Loucy (cell line): ENCODE data around the gene UBE4A.

ENCODE experiments used
- H2AFZ ChIP-seq: fragments of 200-600 bp; sonication (generic); 2 replicates; pipeline ENCODE4 v1.6.0; 2016; ENCODE audit warnings: antibody characterized with exemption, mild to moderate bottlenecking, low read length, moderate library complexity
- H3F3A ChIP-seq: fragments of 200-600 bp; 2 replicates; pipeline ENCODE4 v1.6.0; 2016; ENCODE audit warnings: antibody characterized with exemption, low read depth, mild to moderate bottlenecking
- H3K27me3 ChIP-seq: fragments of 200-600 bp; sonication (generic); 2 replicates; pipeline ENCODE4 v1.6.1; 2014; ENCODE audit warnings: low read length, mild to moderate bottlenecking; ENCODE audit not compliant: insufficient read depth, poor library complexity, severe bottlenecking
- H3K36me3 ChIP-seq: fragments of 200-600 bp; sonication (generic); 2 replicates; pipeline ENCODE4 v1.6.1; 2016; ENCODE audit warnings: low read length; ENCODE audit not compliant: insufficient read depth
- H3K4me1 ChIP-seq: fragments of 200-600 bp; sonication (generic); 2 replicates; pipeline ENCODE4 v1.5.1; 2014; ENCODE audit warnings: low read length, mild to moderate bottlenecking; ENCODE audit not compliant: insufficient read depth, poor library complexity, severe bottlenecking
- H3K4me2 ChIP-seq: fragments of 200-600 bp; sonication (generic); 2 replicates; pipeline ENCODE4 v1.6.0; 2014; ENCODE audit warnings: antibody characterized with exemption, low read length, low read depth, mild to moderate bottlenecking; ENCODE audit not compliant: poor library complexity, severe bottlenecking
- H3K4me3 ChIP-seq: fragments of 200-600 bp; sonication (generic); 2 replicates; pipeline ENCODE4 v1.5.1; 2014; ENCODE audit warnings: low read length, mild to moderate bottlenecking, mixed read lengths; ENCODE audit not compliant: poor library complexity, severe bottlenecking
- H3K79me2 ChIP-seq: fragments of 200-600 bp; sonication (generic); 2 replicates; pipeline ENCODE4 v1.6.1; 2014; ENCODE audit warnings: low read length; ENCODE audit not compliant: insufficient read depth
- H3K9ac ChIP-seq: fragments of 200-600 bp; sonication (generic); 2 replicates; pipeline ENCODE4 v1.6.0; 2014; ENCODE audit warnings: mild to moderate bottlenecking, low read depth, low read length, moderate library complexity; ENCODE audit not compliant: poor library complexity, severe bottlenecking
- H3K9me2 ChIP-seq: fragments of 200-600 bp; sonication (generic); replicated peaks from 2 replicates; pipeline ENCODE4 v1.6.1; 2016; ENCODE audit warnings: low read depth, low read length, mixed read lengths
- H3K9me3 ChIP-seq: fragments of 200-600 bp; sonication (generic); 2 replicates; pipeline ENCODE4 v1.6.1; 2014; ENCODE audit warnings: mild to moderate bottlenecking, antibody characterized with exemption, low read length, low read depth; ENCODE audit not compliant: insufficient read depth
- H4K20me1 ChIP-seq: fragments of 200-600 bp; sonication (generic); 2 replicates; pipeline ENCODE4 v1.6.0; 2014; ENCODE audit warnings: antibody characterized with exemption, low read length, mild to moderate bottlenecking; ENCODE audit not compliant: insufficient read depth, poor library complexity, severe bottlenecking
- EZH2phosphoT487 ChIP-seq: fragments of 200-600 bp; IDR thresholded peaks from 2 replicates; pipeline ENCODE4 v1.6.1; 2018; ENCODE audit warnings: antibody characterized with exemption, mild to moderate bottlenecking, moderate library complexity, borderline replicate concordance
- TF ChIP-seq, protein P1 (sequence below): fragments of 200-600 bp; sonication (generic); conservative IDR thresholded peaks from 2 replicates; pipeline ENCODE4 v1.5.1; 2014; ENCODE audit warnings: mild to moderate bottlenecking, antibody characterized with exemption, low read length

Gene UBE4A

DNA sequence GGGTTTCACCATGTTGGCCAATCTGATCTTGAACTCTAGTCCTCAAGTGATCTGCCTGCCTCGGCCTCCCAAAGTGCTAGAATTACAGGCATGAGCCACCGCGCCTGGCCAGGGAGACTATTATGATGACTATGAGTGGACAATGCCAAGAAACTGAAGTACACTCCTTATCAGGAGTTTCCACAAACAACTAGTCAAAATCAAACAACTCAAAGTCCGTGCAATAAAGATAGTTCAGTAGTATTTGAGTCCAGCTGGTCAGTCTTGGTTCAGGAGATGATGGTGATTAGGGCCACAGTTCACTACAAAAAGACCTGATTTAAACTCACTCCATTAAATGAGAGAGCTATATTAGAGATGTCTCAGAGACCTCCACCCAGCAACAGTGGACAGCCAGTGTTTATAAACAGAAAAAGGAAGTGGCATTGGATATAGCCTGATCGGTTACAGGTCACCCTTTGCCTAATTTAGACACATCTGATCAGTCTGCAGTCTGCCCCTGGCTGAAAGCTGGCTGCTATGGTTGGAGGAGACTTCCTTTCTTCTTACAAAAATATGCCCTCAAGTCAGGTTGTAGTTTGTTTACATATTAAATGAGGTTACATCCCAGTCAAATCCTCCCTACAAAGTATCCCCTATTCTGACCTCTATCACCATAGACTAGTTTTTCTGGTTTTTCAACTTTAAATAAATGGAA, 37.9 kb upstream of the UBE4A start:
- no peak overlapping the region for H3K4me2 ChIP-seq
- H3K4me3 ChIP-seq = no peak overlapping the region
- no peak overlapping the region for H3K9ac ChIP-seq
- no peaks in the 10 kb centered on the region for H3K27me3 ChIP-seq
- peaks cover 39% of the 10 kb centered on the region for H3K4me1 ChIP-seq
- H3K9me2 ChIP-seq = no peaks in the 10 kb centered on the region
- TF ChIP-seq, protein P1, sequence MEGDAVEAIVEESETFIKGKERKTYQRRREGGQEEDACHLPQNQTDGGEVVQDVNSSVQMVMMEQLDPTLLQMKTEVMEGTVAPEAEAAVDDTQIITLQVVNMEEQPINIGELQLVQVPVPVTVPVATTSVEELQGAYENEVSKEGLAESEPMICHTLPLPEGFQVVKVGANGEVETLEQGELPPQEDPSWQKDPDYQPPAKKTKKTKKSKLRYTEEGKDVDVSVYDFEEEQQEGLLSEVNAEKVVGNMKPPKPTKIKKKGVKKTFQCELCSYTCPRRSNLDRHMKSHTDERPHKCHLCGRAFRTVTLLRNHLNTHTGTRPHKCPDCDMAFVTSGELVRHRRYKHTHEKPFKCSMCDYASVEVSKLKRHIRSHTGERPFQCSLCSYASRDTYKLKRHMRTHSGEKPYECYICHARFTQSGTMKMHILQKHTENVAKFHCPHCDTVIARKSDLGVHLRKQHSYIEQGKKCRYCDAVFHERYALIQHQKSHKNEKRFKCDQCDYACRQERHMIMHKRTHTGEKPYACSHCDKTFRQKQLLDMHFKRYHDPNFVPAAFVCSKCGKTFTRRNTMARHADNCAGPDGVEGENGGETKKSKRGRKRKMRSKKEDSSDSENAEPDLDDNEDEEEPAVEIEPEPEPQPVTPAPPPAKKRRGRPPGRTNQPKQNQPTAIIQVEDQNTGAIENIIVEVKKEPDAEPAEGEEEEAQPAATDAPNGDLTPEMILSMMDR = no peak
- no peak for TF ChIP-seq EZH2phosphoT487
- H3K36me3 ChIP-seq = no peaks in the 10 kb centered on the region
- H4K20me1 ChIP-seq = no peaks in the 10 kb centered on the region
- H3K79me2 ChIP-seq = no peaks in the 10 kb centered on the region
- no peak overlapping the region for H2AFZ ChIP-seq
- H3K9me3 ChIP-seq = no peaks in the 10 kb centered on the region
- H3F3A ChIP-seq = peaks cover 7% of the 10 kb centered on the region

DNA sequence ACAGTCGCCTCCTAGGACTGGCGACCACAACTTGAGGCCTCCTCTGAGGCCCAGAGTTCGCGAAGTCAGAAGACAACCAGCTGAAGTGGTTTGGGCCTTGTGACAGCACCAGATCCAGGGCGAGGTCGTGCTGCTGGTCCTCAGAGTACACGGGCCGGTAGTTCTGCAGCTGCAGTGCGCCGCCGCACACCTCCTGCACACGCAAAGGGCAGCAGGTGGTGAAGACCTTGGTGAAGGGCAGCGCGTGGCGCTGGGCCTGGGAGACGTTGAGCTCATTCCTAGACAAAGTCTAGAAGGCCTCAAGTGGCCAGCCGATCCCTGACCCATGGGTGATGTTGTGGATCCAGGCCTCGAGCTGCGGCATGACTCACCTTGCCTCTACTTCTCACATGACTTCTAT, 36.7 kb upstream of the UBE4A start:
- TF ChIP-seq EZH2phosphoT487 = no peak
- TF ChIP-seq, protein P1 = no peak
- no peaks in the 10 kb centered on the region for H3F3A ChIP-seq
- H3K79me2 ChIP-seq = no peaks in the 10 kb centered on the region
- H3K27me3 ChIP-seq = no peaks in the 10 kb centered on the region
- peaks cover 31% of the 10 kb centered on the region for H3K4me1 ChIP-seq
- no peak overlapping the region for H3K4me3 ChIP-seq
- H3K36me3 ChIP-seq = no peaks in the 10 kb centered on the region
- H3K9ac ChIP-seq = no peak overlapping the region
- no peaks in the 10 kb centered on the region for H3K9me2 ChIP-seq
- no peaks in the 10 kb centered on the region for H3K9me3 ChIP-seq
- H2AFZ ChIP-seq = no peak overlapping the region
- no peak overlapping the region for H3K4me2 ChIP-seq
- H4K20me1 ChIP-seq = no peaks in the 10 kb centered on the region

DNA sequence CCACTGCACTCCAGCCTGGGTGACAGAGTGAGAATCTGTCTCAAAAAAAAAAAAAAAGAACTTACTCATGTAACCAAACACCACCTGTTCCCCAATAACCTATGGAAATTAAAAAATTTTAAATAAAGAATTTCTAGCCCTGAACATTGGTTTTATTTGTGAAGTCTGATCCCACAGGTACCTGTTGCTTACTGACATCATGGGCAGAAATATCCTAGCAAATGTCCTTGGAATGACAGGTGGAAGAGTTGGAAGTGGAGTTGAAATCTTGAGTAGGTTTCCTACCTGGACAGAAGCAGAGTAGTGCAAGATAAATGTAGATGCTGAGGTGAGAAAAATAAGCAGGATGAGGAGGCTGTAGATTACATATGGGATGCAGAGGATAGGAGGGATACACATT, 34.1 kb upstream of the UBE4A start:
- Histone ChIP-seq H3K4me1 (peaks cover 7% of the 10 kb centered on the region), H3K27me3 (no peaks in the 10 kb centered on the region), H3K9ac (no peak overlapping the region), H2AFZ (no peak overlapping the region), H3K36me3 (no peaks in the 10 kb centered on the region), H3K9me3 (no peaks in the 10 kb centered on the region), H4K20me1 (no peaks in the 10 kb centered on the region), H3K79me2 (no peaks in the 10 kb centered on the region), H3F3A (no peaks in the 10 kb centered on the region), H3K9me2 (no peaks in the 10 kb centered on the region), H3K4me2 (no peak overlapping the region), H3K4me3 (no peak overlapping the region)
- TF ChIP-seq, protein P1 = no peak
- no peak for TF ChIP-seq EZH2phosphoT487
